Measurements from ENCODE around the gene UST.

- TF ChIP-seq, protein P1, sequence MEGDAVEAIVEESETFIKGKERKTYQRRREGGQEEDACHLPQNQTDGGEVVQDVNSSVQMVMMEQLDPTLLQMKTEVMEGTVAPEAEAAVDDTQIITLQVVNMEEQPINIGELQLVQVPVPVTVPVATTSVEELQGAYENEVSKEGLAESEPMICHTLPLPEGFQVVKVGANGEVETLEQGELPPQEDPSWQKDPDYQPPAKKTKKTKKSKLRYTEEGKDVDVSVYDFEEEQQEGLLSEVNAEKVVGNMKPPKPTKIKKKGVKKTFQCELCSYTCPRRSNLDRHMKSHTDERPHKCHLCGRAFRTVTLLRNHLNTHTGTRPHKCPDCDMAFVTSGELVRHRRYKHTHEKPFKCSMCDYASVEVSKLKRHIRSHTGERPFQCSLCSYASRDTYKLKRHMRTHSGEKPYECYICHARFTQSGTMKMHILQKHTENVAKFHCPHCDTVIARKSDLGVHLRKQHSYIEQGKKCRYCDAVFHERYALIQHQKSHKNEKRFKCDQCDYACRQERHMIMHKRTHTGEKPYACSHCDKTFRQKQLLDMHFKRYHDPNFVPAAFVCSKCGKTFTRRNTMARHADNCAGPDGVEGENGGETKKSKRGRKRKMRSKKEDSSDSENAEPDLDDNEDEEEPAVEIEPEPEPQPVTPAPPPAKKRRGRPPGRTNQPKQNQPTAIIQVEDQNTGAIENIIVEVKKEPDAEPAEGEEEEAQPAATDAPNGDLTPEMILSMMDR (IDR thresholded peaks at IDR 0.05; ENCODE audit: poor library complexity) = no peak
- TF ChIP-seq EZH2 (IDR thresholded peaks at IDR 0.05; ENCODE audit: borderline replicate concordance) = no peak
- TF ChIP-seq EZH2phosphoT487 (IDR thresholded peaks at IDR 0.05; ENCODE audit: low read depth, severe bottlenecking, unreplicated experiment) = no peak
These were observed 102.1 kb downstream of the UST start for GRCh38 chr6:148848915-148849314.
